ENCODE results near the gene CCNF.

- TF ChIP-seq CTCF (conservative IDR thresholded peaks at IDR 0.05; ENCODE audit: low read depth, low read length) (no peak), MXI1 (IDR thresholded peaks at IDR 0.05; ENCODE audit: borderline replicate concordance, low read depth, low read length) (no peak), CEBPB (IDR thresholded peaks at IDR 0.05; ENCODE audit: low read depth, low read length) (no peak), MAFK (IDR thresholded peaks at IDR 0.05; ENCODE audit: low read depth, low read length) (no peak), POLR2A (IDR thresholded peaks at IDR 0.05; ENCODE audit: low read depth, low read length) (no peak), RCOR1 (IDR thresholded peaks at IDR 0.05; ENCODE audit: insufficient replicate concordance, low read length) (no peak), FOS (IDR thresholded peaks at IDR 0.05; ENCODE audit: low read depth, low read length) (no peak)
Observed at GRCh38 chr16:2481676-2482075, 52.4 kb downstream of the CCNF start.

Data from IMR-90 (cell line).